COLO668 (cell line): ENCODE data around the gene GTPBP10.

Experiments used
- DNase-seq: peaks from one replicate; lab custom pipeline; 2025; ENCODE audit not compliant: unreplicated experiment; lab: John Stamatoyannopoulos, UW

Gene GTPBP10

GRCh38 chr7:90430614-90431460 lies 84.3 kb downstream of the GTPBP10 start:
- no peak for DNase-seq

GRCh38 chr7:90432752-90433151 lies 86.2 kb downstream of the GTPBP10 start:
- DNase-seq: no peak

GRCh38 chr7:90433221-90433620 lies 86.7 kb downstream of the GTPBP10 start:
- no peak for DNase-seq
